ENCODE data around the gene MAPK1.
"Not testable (repeated sequence)": the region's sequence is repeated elsewhere in the genome, so short reads cannot be mapped to it uniquely, and the experiment has no call there.

The MAPK1 gene

DNA sequence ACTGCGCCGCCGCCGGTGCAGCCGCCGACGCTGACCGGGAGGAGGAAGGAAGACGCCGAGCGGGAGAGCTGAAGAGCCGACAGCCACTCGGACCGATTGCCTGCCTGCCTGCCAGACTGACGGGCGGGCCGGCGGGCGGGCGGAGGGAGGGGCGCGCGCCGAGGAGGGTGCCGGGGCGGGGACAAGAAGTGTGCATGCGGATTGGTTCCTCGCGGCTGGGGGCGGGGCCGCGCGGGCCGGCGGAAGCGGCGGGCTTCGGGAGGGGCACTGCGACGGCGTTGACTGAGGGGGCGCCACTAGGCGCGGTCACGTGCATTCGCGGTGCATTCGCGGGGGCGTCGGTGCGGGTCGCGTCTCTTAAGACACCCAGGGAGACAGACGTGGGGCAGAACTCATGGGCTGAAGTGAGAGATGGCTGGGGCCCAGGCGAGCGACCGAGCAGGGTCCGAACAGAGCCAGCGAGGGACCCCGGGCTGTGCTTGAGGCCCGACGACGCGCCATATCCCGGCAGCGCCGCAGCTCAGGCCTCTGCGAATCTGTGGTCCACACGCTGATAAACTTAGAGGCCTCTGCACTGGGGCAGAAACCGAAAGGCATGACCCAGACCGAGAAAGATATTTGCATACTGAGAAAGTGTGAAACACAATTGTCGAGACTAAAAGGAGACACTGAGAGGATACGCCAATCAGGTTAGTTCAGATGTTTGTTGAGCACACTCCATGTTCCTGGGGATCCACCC is at the start of gene MAPK1:
Gene MAPK1, minus strand, starts transcription at position 118 of the 739 bp plus-strand sequence. CDS start 205 bp downstream, outside the sequence.
- DNase-seq (ENCODE audit: insufficient read length, low spot score) = peak; percentile 66
- TF ChIP-seq, protein P1, sequence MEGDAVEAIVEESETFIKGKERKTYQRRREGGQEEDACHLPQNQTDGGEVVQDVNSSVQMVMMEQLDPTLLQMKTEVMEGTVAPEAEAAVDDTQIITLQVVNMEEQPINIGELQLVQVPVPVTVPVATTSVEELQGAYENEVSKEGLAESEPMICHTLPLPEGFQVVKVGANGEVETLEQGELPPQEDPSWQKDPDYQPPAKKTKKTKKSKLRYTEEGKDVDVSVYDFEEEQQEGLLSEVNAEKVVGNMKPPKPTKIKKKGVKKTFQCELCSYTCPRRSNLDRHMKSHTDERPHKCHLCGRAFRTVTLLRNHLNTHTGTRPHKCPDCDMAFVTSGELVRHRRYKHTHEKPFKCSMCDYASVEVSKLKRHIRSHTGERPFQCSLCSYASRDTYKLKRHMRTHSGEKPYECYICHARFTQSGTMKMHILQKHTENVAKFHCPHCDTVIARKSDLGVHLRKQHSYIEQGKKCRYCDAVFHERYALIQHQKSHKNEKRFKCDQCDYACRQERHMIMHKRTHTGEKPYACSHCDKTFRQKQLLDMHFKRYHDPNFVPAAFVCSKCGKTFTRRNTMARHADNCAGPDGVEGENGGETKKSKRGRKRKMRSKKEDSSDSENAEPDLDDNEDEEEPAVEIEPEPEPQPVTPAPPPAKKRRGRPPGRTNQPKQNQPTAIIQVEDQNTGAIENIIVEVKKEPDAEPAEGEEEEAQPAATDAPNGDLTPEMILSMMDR (IDR thresholded peaks at IDR 0.05; ENCODE audit: insufficient read depth, missing control alignments) = peak; percentile 23
- FAIRE-seq = no peak

DNA sequence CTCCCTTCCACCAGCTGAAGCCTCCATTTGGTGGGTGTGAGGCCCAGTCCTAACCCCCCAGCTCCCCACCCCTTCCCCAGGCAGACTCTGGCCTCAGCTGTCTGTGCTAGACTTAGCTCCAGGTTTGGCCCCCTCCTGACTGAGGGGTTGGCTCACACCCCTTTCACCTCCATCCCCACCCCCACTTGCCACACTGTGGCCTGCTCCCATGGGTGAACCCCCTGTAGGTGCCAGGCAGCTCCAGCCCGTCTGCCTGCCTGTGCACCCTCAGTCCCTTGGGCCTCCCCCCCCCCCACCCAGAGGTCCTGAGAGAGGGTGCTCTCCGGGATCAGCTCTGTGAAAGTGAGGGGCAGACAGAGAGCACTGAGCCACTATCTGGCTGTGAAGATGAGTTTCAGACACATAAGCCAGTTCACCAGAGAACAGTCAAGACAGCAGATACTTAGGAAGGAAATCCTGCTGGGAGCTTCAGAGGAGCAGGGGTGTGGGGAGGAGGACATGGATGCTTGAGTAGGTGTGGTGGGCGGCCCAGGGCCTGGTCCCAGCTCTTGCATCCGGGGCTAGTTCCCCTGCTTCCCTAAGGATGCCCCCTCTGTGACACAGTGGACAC is 49.0 kb upstream of the MAPK1 start:
- FAIRE-seq (no peak), DNase-seq (ENCODE audit: insufficient read length, low spot score) (no peak)
- TF ChIP-seq, protein P1 (IDR thresholded peaks at IDR 0.05; ENCODE audit: insufficient read depth, missing control alignments) = no peak

DNA sequence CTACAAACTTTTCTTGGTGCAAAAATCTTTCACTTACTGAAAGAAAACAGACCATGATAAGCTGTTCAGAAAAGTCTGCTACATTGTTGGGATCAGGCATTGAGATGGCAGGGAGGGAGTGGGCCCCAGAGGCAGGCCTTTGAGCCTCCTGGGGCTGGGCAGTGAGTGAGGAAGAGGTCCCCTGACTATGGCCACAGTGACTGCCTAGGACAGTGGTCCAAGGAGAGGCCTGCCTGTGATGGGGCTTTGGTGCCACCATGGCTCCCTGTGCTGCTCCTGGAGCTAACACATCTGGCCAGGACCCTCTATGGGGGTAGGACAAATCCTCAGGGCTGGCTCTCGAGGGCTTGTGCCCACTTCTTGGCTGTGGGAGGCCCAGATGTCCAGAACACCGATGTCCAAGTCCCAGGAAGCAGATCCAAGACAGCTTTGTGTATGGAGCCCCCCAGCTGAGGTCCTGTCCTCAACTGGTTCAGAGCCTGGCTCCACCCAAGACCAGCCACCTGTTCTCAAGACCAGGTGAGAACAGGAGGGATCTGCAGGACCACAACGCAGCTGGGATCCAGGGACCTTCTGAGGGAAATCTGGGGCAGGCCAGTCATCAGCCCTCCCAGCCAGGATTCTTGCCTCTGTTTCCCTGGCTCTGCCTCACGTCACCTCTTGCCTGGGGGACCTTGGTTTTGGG is 48.3 kb upstream of the MAPK1 start:
- DNase-seq (ENCODE audit: insufficient read length, low spot score) (no peak), FAIRE-seq (no peak)
- TF ChIP-seq, protein P1 (IDR thresholded peaks at IDR 0.05; ENCODE audit: insufficient read depth, missing control alignments) = no peak

DNA sequence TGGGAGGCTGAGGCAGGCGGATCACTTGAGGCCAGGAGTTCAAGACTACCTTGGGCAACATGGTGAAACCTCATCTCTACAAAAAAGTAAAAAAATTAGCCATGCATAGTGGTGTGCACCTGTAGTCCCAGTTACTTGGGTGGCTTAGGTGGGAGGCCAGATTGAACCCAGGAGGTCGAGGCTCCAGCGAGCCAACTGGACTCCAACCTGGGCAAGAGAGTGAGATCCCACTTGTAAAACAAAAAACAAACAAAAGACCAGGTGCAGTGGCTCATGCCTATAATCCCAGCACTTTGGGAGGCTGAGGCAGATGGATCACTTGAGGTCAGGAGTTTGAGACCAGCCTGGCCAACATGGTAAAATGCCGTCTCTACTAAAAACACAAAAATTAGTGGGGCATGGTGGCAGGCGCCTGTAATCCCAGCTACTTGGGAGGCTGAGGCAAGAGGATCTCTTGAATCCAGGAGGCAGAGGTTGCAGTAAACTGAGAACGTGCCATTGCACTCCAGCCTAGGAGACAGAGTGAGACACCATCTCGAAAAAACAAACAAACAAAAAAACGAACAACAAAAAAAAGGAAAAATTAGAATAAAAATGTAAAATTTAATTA is 46.7 kb upstream of the MAPK1 start:
- not testable (repeated sequence) for FAIRE-seq; DNase-seq (ENCODE audit: insufficient read length, low spot score)

DNA sequence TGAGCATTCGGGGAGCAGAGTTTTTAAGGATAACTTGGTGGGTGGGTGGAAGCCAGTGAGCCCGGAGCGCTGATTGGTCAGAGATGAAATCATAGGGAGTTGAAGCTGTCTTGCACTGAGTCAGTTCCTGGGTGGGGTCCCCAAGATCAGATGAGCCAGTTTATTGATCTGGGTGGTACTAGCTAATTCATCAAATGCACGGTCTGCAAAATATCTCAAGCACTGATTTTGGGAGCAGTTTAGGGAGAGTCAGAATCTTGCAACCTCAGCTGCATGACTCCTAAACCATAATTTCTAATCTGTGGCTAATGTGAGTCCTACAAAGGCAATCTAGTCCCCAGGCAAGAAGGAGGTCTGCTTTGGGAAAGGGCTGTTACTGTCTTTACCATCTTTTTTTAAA is 42.9 kb upstream of the MAPK1 start:
- not testable (repeated sequence) for FAIRE-seq; DNase-seq (ENCODE audit: insufficient read length, low spot score)

DNA sequence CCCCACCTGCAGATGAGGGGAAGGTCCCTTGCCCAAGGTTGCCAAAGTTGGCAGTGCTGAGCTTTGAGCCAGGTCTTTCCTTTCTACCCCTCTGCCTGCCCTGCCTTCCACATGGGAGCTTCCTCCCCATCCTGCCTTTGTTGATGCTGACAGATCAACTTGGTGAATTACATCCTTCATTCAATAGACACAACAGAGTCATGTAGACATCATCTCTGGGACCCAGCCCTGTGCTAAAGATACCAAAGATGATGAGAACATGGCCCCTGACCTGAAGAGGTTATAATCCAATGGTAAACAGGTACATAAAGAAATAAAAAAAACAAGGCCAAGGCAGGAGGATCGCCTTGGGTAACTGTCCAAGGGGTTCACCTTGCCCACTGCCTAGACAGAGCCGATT is 42.4 kb upstream of the MAPK1 start:
- TF ChIP-seq, protein P1 (IDR thresholded peaks at IDR 0.05; ENCODE audit: insufficient read depth, missing control alignments) = no peak
- FAIRE-seq (no peak), DNase-seq (ENCODE audit: insufficient read length, low spot score) (no peak)

DNA sequence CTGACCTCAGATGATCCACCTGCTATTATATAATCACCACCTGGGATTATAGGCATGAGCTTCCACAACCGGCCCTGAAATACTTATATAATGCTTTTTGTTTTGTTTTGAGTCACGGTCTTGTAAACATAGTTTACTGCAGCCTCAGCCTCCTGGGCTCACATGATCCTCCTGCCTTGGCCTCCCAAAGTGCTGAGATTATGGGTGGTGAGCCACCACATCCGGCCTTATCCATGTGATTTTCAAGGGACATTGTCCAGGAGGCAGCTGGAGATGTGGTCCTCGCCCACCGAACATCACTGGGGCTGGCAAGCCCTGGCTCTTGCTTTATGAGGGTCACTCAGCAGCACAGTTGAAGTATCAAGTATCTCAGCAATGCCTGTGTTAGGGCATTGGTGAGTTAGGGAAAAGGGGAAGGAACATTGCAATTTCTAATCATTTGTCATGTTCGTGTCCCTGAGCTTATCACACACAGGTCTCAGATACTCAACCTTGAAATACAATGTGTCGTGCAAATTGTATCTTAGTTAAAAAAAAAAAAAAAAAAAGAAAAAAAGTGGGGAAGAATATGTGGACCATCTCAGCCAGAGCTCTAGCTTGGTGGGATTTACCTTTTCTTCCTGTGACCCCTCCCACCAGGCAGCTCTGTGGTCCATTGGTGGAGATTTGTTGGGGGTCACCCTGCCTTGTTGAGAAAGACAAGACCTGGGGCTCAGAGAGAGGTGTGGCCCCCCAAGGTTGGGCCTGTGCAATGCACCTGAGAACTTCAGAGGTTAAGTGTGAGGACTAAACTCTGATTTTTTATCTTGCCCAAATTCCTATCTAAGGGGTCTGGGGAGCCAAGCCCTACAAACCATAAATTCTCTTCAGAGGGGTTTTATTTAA is 40.4 kb upstream of the MAPK1 start:
- FAIRE-seq = no peak
- no peak for DNase-seq (ENCODE audit: insufficient read length, low spot score)
- TF ChIP-seq, protein P1 (IDR thresholded peaks at IDR 0.05; ENCODE audit: insufficient read depth, missing control alignments) = no peak

DNA sequence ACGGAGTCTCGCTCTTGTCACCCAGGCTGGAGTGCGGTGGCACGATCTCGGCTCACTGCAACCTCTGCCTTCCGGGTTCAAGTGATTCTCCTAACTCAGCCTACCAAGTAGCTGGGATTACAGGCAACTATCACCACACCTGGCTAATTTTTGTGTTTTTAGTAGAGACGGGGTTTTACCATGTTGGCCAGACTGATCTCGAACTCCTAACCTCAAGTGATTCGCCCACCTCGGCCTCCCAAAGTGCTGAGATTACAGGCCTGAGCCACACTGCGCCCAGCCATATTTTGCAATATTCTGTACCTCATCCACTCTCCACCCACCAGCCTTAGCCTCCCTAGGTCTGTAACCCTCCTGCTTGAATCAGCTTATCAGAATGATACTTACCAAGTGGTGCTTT is 37.8 kb upstream of the MAPK1 start:
- not testable (repeated sequence) for FAIRE-seq; DNase-seq (ENCODE audit: insufficient read length, low spot score)
